Osteoblast (primary cell): ENCODE data around the gene SYNGR4. TPM values are rescaled to one million over a fixed set of nuclear protein-coding genes. Genes with fewer than 3 reads are reported as not detected.
A peak's percentile ranks its signal among the peaks of the same experiment; 100 is the strongest.
"Not testable (repeated sequence)": the region's sequence is repeated elsewhere in the genome, so short reads cannot be mapped to it uniquely, and the experiment has no call there.

Experiments used
- DNase-seq: peaks from one replicate; pipeline ENCODE4 v3.0.0; 2011; ENCODE audit warnings: low spot score, mixed read lengths; ENCODE audit not compliant: insufficient read length; ENCODE audit errors: missing footprints
- H2AFZ ChIP-seq: 2 replicates; pipeline ENCODE4 v1.6.0; 2011; ENCODE audit warnings: mild to moderate bottlenecking, low read length
- H3K27ac ChIP-seq: 2 replicates; pipeline ENCODE4 v1.5.1; 2011; ENCODE audit warnings: mild to moderate bottlenecking, low read depth, low read length, moderate library complexity
- H3K27me3 ChIP-seq: 2 replicates; pipeline ENCODE4 v1.6.0; 2012; ENCODE audit warnings: mild to moderate bottlenecking, control low read depth, inconsistent platforms, low read length, moderate library complexity; ENCODE audit not compliant: insufficient read depth
- H3K36me3 ChIP-seq: 2 replicates; pipeline ENCODE4 v1.5.1; 2011; ENCODE audit warnings: mild to moderate bottlenecking, low read length, control low read depth, moderate library complexity; ENCODE audit not compliant: insufficient read depth
- H3K4me1 ChIP-seq: 2 replicates; pipeline ENCODE4 v1.5.1; 2011; ENCODE audit warnings: mild to moderate bottlenecking, low read length, control low read depth, moderate library complexity; ENCODE audit not compliant: insufficient read depth
- H3K4me2 ChIP-seq: 2 replicates; pipeline ENCODE4 v1.6.0; 2011; ENCODE audit warnings: mild to moderate bottlenecking, low read length; ENCODE audit not compliant: insufficient read depth
- H3K4me3 ChIP-seq: fragments of 200-600 bp; sonication (generic); 3 replicates; pipeline ENCODE4 v1.5.1; 2012; ENCODE audit warnings: mild to moderate bottlenecking, low read length, inconsistent platforms; ENCODE audit not compliant: insufficient read depth
- H3K79me2 ChIP-seq: 2 replicates; pipeline ENCODE4 v1.6.0; 2012; ENCODE audit warnings: mild to moderate bottlenecking, low read length, control low read depth, inconsistent platforms; ENCODE audit not compliant: insufficient read depth
- H3K9me3 ChIP-seq: 2 replicates; pipeline ENCODE4 v1.5.1; 2011; ENCODE audit warnings: low read depth, low read length, control low read depth
- H4K20me1 ChIP-seq: 2 replicates; pipeline ENCODE4 v1.6.0; 2012; ENCODE audit warnings: mild to moderate bottlenecking, low read length, control low read depth; ENCODE audit not compliant: insufficient read depth
- CTCF ChIP-seq: IDR thresholded peaks from 2 replicates; pipeline ENCODE4 v1.5.1; 2011; ENCODE audit warnings: mild to moderate bottlenecking, low read depth, low read length, moderate library complexity; ENCODE audit errors: extremely low read depth
- total RNA-seq: library from RNA; depleted of rRNA; stranded (reverse); fragments of >200 nt; gene quantifications from 2 replicates; pipeline ENCODE4 v1.2.3, GENCODE V29; 2012

SYNGR4 gene
- total RNA-seq, 1 donor: not detected

- Histone ChIP-seq H3K36me3 (peaks cover 39% of the 10 kb centered on the region), H3K4me2 (peak overlapping the region; percentile 88), H2AFZ (peak overlapping the region; percentile 86), H3K79me2 (peaks cover 43% of the 10 kb centered on the region), H3K27ac (peak overlapping the region; percentile 98), H3K4me1 (peaks cover 4% of the 10 kb centered on the region), H3K27me3 (peaks cover 30% of the 10 kb centered on the region), H3K4me3 (peak overlapping the region; percentile 95), H4K20me1 (peaks cover 28% of the 10 kb centered on the region), H3K9me3 (no peaks in the 10 kb centered on the region)
- TF ChIP-seq CTCF: peak; percentile 39
- peak; percentile 96 for DNase-seq
These were observed 26.3 kb downstream of the SYNGR4 start for GRCh38 chr19:48390188-48391099.

- Histone ChIP-seq H4K20me1 (peaks cover 20% of the 10 kb centered on the region), H3K27ac (peak within 1 kb of the TSS; percentile 98), H3K4me2 (peak within 1 kb of the TSS; percentile 88), H3K4me1 (peaks cover 4% of the 10 kb centered on the region), H2AFZ (peak within 1 kb of the TSS; percentile 86), H3K9me3 (no peaks in the 10 kb centered on the region), H3K36me3 (peaks cover 30% of the 10 kb centered on the region), H3K4me3 (peak within 1 kb of the TSS; percentile 95), H3K79me2 (peaks cover 43% of the 10 kb centered on the region), H3K27me3 (peaks cover 39% of the 10 kb centered on the region)
- DNase-seq: peak; percentile 99
- peak; percentile 82 for TF ChIP-seq CTCF
These were observed 27.2 kb downstream of the SYNGR4 start, which contains the start of gene KDELR1 for GRCh38 chr19:48391100-48392005. Gene KDELR1 (minus strand): TSS chr19:48391551. CDS start chr19:48391358, 193 bp downstream.

- peaks cover 19% of the 10 kb centered on the region for H4K20me1 ChIP-seq
- not testable (repeated sequence) for DNase-seq, H3K27ac ChIP-seq, H2AFZ ChIP-seq, H3K4me3 ChIP-seq, H3K4me1 ChIP-seq, H3K4me2 ChIP-seq, H3K9me3 ChIP-seq
- peaks cover 44% of the 10 kb centered on the region for H3K27me3 ChIP-seq
- H3K36me3 ChIP-seq: peaks cover 24% of the 10 kb centered on the region
- H3K79me2 ChIP-seq: peaks cover 42% of the 10 kb centered on the region
These were observed 27.8 kb downstream of the SYNGR4 start for GRCh38 chr19:48392006-48392344.

GRCh38 chr19:48392860-48393558 lies 28.8 kb downstream of the SYNGR4 start:
- Histone ChIP-seq H3K27me3 (peaks cover 53% of the 10 kb centered on the region), H3K4me1 (peaks cover 10% of the 10 kb centered on the region), H3K79me2 (peaks cover 34% of the 10 kb centered on the region), H3K9me3 (no peaks in the 10 kb centered on the region), H3K27ac (no peak overlapping the region), H3K4me2 (peak overlapping the region; percentile 36), H4K20me1 (peaks cover 11% of the 10 kb centered on the region), H2AFZ (no peak overlapping the region), H3K4me3 (no peak overlapping the region), H3K36me3 (peaks cover 14% of the 10 kb centered on the region)
- TF ChIP-seq CTCF: no peak
- DNase-seq: no peak
